Mesothelial cell of epicardium (in vitro differentiated cells): ENCODE data around the gene ALG8. TPM values are rescaled to one million over a fixed set of nuclear protein-coding genes. Genes with fewer than 3 reads are reported as not detected.

Experiments
- DNase-seq, 2 experiments: peaks; one replicate each; pipeline ENCODE4 v3.0.0; 2021; ENCODE audit warnings: low spot score in 2 of 2; ENCODE audit not compliant: unreplicated experiment in 2 of 2
- H3K27ac Mint-ChIP-seq: 2 replicates; pipeline ENCODE4 v1.8.0; 2021; ENCODE audit warnings: mixed read lengths
- H3K27me3 Mint-ChIP-seq: 2 replicates; pipeline ENCODE4 v1.8.0; 2021; ENCODE audit warnings: low read depth, mixed read lengths
- H3K36me3 Mint-ChIP-seq: 2 replicates; pipeline ENCODE4 v1.8.0; 2021; ENCODE audit warnings: mixed read lengths
- H3K4me1 Mint-ChIP-seq: 2 replicates; pipeline ENCODE4 v1.8.0; 2021; ENCODE audit warnings: mixed read lengths
- H3K4me3 Mint-ChIP-seq: 2 replicates; pipeline ENCODE4 v1.8.0; 2021; ENCODE audit warnings: mild to moderate bottlenecking, moderate library complexity, mixed read lengths
- H3K9me3 Mint-ChIP-seq: 2 replicates; pipeline ENCODE4 v1.8.0; 2021; ENCODE audit warnings: mixed read lengths
- total RNA-seq: library from RNA; stranded (reverse); gene quantifications from 3 replicates; pipeline ENCODE4 v1.2.1, GENCODE V29; 2021
- TF ChIP-seq, protein P1 (sequence below): fragments of 200-600 bp; sonication (generic); IDR thresholded peaks from one replicate; pipeline ENCODE4 v1.5.0; 2021; ENCODE audit warnings: antibody characterized with exemption; ENCODE audit not compliant: unreplicated experiment

ALG8 gene
- total RNA-seq, 1 donor from 2014 or later = 63.0 TPM

DNA sequence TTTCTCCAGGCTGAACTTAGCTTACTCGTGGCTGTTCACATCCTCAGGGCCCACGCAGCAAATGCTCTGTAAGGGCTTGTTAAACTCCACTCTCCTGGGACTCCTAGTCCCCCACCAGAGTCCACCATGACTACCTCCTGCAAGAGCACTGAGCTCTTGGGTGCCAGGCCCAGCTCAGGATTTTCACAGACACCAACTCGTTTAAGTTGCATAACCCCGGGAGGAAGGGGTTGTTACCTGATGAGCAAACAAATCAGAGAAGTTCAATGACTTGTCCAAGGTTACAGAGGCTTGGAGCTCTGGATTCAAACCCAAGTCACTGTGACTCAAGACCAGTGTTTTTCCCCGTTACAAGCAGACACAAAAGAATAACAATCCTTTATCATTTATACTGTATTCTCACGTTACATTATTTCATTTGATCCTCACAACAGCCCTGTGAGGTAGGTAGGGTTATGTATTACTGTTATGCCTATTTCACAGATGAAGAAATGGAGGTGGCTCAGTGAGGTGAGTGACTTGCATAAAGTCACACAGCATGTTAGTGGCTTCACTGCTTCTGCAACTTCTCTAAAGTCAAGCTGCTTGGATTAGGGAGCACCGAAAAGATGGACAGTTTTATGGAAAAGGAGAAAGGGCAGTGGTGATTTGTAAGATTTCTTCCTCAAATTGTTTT, 31.6 kb upstream of the ALG8 start:
- Mint-ChIP-seq H3K27ac (peak overlapping the region; percentile 26), H3K9me3 (peaks cover under 1% of the 10 kb centered on the region), H3K4me1 (peaks cover 21% of the 10 kb centered on the region), H3K27me3 (no peaks in the 10 kb centered on the region), H3K36me3 (peaks cover 12% of the 10 kb centered on the region), H3K4me3 (no peak overlapping the region)
- TF ChIP-seq, protein P1, sequence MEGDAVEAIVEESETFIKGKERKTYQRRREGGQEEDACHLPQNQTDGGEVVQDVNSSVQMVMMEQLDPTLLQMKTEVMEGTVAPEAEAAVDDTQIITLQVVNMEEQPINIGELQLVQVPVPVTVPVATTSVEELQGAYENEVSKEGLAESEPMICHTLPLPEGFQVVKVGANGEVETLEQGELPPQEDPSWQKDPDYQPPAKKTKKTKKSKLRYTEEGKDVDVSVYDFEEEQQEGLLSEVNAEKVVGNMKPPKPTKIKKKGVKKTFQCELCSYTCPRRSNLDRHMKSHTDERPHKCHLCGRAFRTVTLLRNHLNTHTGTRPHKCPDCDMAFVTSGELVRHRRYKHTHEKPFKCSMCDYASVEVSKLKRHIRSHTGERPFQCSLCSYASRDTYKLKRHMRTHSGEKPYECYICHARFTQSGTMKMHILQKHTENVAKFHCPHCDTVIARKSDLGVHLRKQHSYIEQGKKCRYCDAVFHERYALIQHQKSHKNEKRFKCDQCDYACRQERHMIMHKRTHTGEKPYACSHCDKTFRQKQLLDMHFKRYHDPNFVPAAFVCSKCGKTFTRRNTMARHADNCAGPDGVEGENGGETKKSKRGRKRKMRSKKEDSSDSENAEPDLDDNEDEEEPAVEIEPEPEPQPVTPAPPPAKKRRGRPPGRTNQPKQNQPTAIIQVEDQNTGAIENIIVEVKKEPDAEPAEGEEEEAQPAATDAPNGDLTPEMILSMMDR = no peak
- DNase-seq = no peak

DNA sequence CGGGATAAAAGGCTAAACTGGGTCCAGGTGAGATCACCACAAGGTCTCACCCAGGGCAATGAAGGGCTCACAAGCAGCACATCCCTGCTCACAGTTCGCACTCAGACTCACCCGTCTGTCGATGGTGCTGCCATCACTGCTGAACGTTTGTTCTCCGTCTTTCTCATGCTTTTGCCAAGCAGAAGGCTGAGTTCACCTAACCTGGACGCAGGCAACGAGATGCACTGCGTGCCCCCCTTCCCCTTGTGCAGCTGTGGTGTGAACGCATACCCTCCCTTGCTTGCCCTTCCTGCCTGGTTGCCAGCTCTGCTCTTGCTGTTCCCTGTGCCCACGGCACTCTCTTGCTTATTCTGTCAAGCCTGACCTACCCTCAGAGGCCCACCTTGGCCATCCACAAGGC, 31.0 kb upstream of the ALG8 start:
- DNase-seq = no peak
- Mint-ChIP-seq H3K4me1 (peaks cover 21% of the 10 kb centered on the region), H3K4me3 (no peak overlapping the region), H3K9me3 (no peaks in the 10 kb centered on the region), H3K27ac (peak overlapping the region; percentile 26), H3K27me3 (no peaks in the 10 kb centered on the region), H3K36me3 (peaks cover 12% of the 10 kb centered on the region)
- TF ChIP-seq, protein P1 = no peak

DNA sequence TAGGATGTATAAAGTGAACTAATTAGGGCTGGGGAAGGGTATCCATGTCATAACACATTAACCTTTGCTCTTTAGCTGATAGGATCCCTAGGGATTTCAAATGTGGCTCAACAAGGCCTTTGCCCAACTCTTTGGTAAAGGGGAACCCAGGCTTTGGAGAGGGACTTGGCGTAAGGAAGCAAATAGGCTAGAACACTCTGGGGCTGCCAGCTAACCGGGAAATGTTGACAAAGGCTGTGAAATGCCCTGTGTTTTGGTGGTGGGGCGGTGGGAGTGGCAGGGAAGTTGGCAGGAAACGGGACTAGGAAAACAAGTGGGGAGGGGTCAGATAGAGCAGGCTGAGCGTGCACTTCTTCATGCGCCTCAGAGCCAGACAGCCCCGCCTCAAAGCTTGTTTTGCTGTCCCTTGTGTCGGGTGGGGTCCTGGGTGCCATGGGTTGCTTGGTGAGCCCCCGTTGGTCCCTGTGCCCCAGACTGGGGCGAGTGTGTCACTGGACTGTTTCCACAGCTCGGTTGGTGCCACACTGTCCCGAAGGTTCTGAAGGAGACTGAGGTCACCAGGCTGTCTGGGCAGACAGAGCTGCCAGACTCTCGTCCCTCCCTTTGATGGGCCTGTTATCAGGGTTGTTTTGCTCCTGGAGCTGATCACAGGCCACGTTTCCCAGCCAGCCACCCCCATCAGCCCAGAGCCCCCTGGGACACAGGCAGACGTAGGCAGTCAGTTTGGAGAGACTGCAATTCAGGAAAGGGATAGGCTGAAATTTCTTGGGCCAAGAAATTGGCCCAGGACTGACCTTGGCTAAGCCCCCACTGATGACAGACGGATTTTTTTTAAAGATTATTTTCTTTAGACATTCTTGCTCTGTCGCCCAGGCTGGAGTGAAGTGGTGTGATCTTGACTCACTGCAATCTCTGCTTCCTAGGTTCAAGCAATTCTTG, 29.4 kb upstream of the ALG8 start:
- peaks cover 21% of the 10 kb centered on the region for H3K4me1 Mint-ChIP-seq

DNA sequence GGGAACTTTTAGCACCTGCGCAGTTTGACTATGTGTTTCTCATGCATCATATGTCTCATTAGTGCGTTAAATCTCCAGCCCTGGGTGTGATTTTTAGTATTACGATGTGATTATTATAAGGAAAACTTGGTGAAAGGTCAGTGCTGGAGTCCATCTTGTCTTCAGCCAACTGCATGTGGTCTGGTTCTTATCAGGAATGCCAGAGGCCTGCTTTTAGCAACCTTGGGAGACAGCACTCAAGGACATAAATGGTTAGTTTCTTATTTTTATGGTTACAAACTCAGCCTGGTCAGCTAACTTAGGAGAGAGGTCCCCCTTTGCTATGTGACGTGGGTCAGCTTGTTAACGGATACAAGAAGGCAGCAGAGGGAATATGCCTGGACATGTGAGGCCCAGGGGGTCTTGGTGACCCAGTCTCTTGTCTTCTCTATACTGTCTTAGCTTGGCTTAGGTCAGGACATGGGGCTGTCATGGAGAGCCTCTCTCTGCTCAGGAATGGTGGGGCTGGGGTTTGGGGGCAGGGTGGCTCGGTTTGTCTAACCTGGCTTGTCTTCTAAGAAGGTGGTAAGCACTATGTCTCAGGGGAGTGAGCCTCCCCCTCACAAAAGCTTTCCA, 27.5 kb upstream of the ALG8 start:
- H3K36me3 Mint-ChIP-seq = no peaks in the 10 kb centered on the region
- no peak overlapping the region for H3K27ac Mint-ChIP-seq
- peaks cover 23% of the 10 kb centered on the region for H3K4me1 Mint-ChIP-seq
- H3K4me3 Mint-ChIP-seq = no peak overlapping the region
- no peaks in the 10 kb centered on the region for H3K9me3 Mint-ChIP-seq
- H3K27me3 Mint-ChIP-seq = no peaks in the 10 kb centered on the region
- DNase-seq = no peak
- TF ChIP-seq, protein P1 = no peak

More for the DNA sequence above, 29.4 kb upstream of the ALG8 start:
- Mint-ChIP-seq H3K27me3 (no peaks in the 10 kb centered on the region), H3K9me3 (no peaks in the 10 kb centered on the region), H3K27ac (peak overlapping the region; percentile 83), H3K4me3 (no peak overlapping the region), H3K36me3 (peaks cover 3% of the 10 kb centered on the region)
- TF ChIP-seq, protein P1 = no peak
- no peak for DNase-seq

DNA sequence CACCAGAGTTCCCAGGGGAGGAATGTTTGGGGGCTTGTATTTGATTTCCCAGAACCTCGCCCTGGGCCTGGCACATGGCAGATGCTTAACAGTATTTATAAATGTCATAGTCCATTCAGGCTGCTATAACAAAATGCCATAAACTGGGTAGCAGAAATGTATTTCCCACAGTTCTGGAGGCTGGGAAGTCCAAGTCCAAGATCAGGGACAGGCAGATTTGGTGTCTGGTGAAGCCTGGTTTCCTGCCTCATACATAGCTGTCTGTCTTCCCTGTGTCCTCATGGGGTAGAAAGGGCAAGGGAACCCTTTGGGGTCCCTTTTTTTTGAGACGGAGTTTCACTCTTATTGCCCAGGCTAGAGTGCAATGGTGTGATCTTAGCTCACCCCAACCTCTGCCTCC, 25.0 kb upstream of the ALG8 start:
- TF ChIP-seq, protein P1 = no peak
- Mint-ChIP-seq H3K27me3 (no peaks in the 10 kb centered on the region), H3K4me3 (no peak overlapping the region), H3K27ac (no peak overlapping the region), H3K36me3 (no peaks in the 10 kb centered on the region), H3K4me1 (peaks cover 18% of the 10 kb centered on the region), H3K9me3 (no peaks in the 10 kb centered on the region)
- no peak for DNase-seq
